Trophoblast cell (in vitro differentiated cells and primary cell): ENCODE data around the gene LGALSL.

ENCODE experiments used
- DNase-seq, 2 donors: peaks; one replicate each; pipeline ENCODE4 v3.0.0-alpha.2; 2016
- H2AFZ ChIP-seq: 2 replicates; pipeline ENCODE4 v1.6.1; 2013; ENCODE audit warnings: low read length, moderate library complexity, mild to moderate bottlenecking; ENCODE audit not compliant: insufficient read depth, poor library complexity
- H2AK5ac ChIP-seq: 2 replicates; pipeline ENCODE4 v1.6.1; 2013; ENCODE audit warnings: mild to moderate bottlenecking, low read length
- H2BK120ac ChIP-seq: 2 replicates; pipeline ENCODE4 v1.6.1; 2013; ENCODE audit warnings: low read length, mild to moderate bottlenecking, moderate library complexity; ENCODE audit not compliant: insufficient read depth, poor library complexity
- H2BK12ac ChIP-seq: 2 replicates; pipeline ENCODE4 v1.6.1; 2013; ENCODE audit warnings: mild to moderate bottlenecking, low read length, moderate library complexity
- H2BK5ac ChIP-seq: 2 replicates; pipeline ENCODE4 v1.6.1; 2013; ENCODE audit warnings: low read length, low read depth, moderate library complexity, mild to moderate bottlenecking; ENCODE audit not compliant: poor library complexity
- H3K14ac ChIP-seq: 2 replicates; pipeline ENCODE4 v1.6.1; 2013; ENCODE audit warnings: mild to moderate bottlenecking, low read length
- H3K18ac ChIP-seq: 2 replicates; pipeline ENCODE4 v1.6.1; 2013; ENCODE audit warnings: mild to moderate bottlenecking, low read length
- H3K23ac ChIP-seq: 2 replicates; pipeline ENCODE4 v1.6.1; 2013; ENCODE audit warnings: low read length
- H3K27ac ChIP-seq: 2 replicates; pipeline ENCODE4 v1.5.1; 2013; ENCODE audit warnings: low read depth, mild to moderate bottlenecking, inconsistent platforms, low read length, moderate library complexity
- H3K27me3 ChIP-seq: 2 replicates; pipeline ENCODE4 v1.6.1; 2013; ENCODE audit warnings: inconsistent platforms, mild to moderate bottlenecking, low read length, moderate library complexity; ENCODE audit not compliant: insufficient read depth
- H3K36me3 ChIP-seq, 2 experiments: 1 replicate in 1 of 2; 2 replicates in 1 of 2; pipeline ENCODE4 v1.6.1; 2013; ENCODE audit warnings: low read length in 2 of 2, mild to moderate bottlenecking in 2 of 2, moderate library complexity in 1 of 2; ENCODE audit not compliant: insufficient read depth in 2 of 2, control insufficient read depth in 1 of 2
- H3K4ac ChIP-seq: 2 replicates; pipeline ENCODE4 v1.6.1; 2013; ENCODE audit warnings: low read depth, mild to moderate bottlenecking, low read length, moderate library complexity
- H3K4me1 ChIP-seq, 2 experiments: 1 replicate in 1 of 2; 2 replicates in 1 of 2; pipeline ENCODE4 v1.6.1; 2013; ENCODE audit warnings: low read length in 2 of 2, mild to moderate bottlenecking in 2 of 2, moderate library complexity in 1 of 2; ENCODE audit not compliant: insufficient read depth in 2 of 2, control insufficient read depth in 1 of 2
- H3K4me2 ChIP-seq: 2 replicates; pipeline ENCODE4 v1.6.1; 2013; ENCODE audit warnings: inconsistent platforms, mild to moderate bottlenecking, low read length, moderate library complexity
- H3K4me3 ChIP-seq: 2 replicates; pipeline ENCODE4 v1.5.1; 2013; ENCODE audit warnings: mild to moderate bottlenecking, low read depth, low read length, inconsistent platforms
- H3K79me1 ChIP-seq: one replicate; pipeline ENCODE4 v1.6.1; 2013; ENCODE audit warnings: low read length
- H3K79me2 ChIP-seq: 2 replicates; pipeline ENCODE4 v1.6.1; 2013; ENCODE audit warnings: low read length, mild to moderate bottlenecking; ENCODE audit not compliant: control insufficient read depth, insufficient read depth, poor library complexity
- H3K9ac ChIP-seq: 2 replicates; pipeline ENCODE4 v1.6.1; 2013; ENCODE audit warnings: mild to moderate bottlenecking, low read length
- H3K9me3 ChIP-seq: 2 replicates; pipeline ENCODE4 v1.6.1; 2013; ENCODE audit warnings: low read depth, mild to moderate bottlenecking, control low read depth, inconsistent platforms, low read length; ENCODE audit not compliant: insufficient read depth
- H4K12ac ChIP-seq: 2 replicates; pipeline ENCODE4 v1.6.1; 2013; ENCODE audit warnings: low read depth, mild to moderate bottlenecking, low read length, moderate library complexity
- H4K8ac ChIP-seq: 2 replicates; pipeline ENCODE4 v1.6.1; 2013; ENCODE audit warnings: low read depth, mild to moderate bottlenecking, low read length, moderate library complexity
- H4K91ac ChIP-seq: one replicate; pipeline ENCODE4 v1.6.1; 2013; ENCODE audit warnings: low read depth, mild to moderate bottlenecking, low read length, moderate library complexity
- WGBS: extraction: QIAGEN DNeasy Blood & Tissue Kit; methylation state at CpG from one replicate; pipeline ENCODE4 v1.1.7; 2013; ENCODE audit warnings: missing lambda C conversion rate; ENCODE audit not compliant: insufficient read length, insufficient coverage; ENCODE audit errors: extremely low coverage; 5-methylcytosine and 5-hydroxymethylcytosine counted together

The LGALSL gene

GRCh38 chr2:64489081-64489751 lies 35.3 kb downstream of the LGALSL start:
- Histone ChIP-seq H3K4me1 (no peaks in the 10 kb centered on the region), H4K12ac (no peak overlapping the region), H3K4me3 (no peak overlapping the region), H3K9me3 (no peaks in the 10 kb centered on the region), H3K14ac (no peak overlapping the region), H3K4me2 (no peak overlapping the region), H2BK12ac (no peak overlapping the region), H2BK5ac (no peak overlapping the region), H2BK120ac (no peak overlapping the region), H2AK5ac (no peak overlapping the region), H4K91ac (no peak overlapping the region), H3K9ac (no peak overlapping the region), H3K4ac (no peak overlapping the region), H3K79me1 (no peaks in the 10 kb centered on the region), H3K23ac (no peak overlapping the region), H2AFZ (no peak overlapping the region), H3K36me3 (no peaks in the 10 kb centered on the region), H4K8ac (no peak overlapping the region), H3K27me3 (no peaks in the 10 kb centered on the region), H3K27ac (no peak overlapping the region), H3K79me2 (no peaks in the 10 kb centered on the region), H3K18ac (no peak overlapping the region)
- WGBS: no CpG with 5 or more reads among the region's 5 CpGs
- no peak for DNase-seq

GRCh38 chr2:64491426-64491825 lies 37.5 kb downstream of the LGALSL start:
- Histone ChIP-seq H3K27me3 (no peaks in the 10 kb centered on the region), H3K4ac (no peak overlapping the region), H3K79me1 (no peaks in the 10 kb centered on the region), H3K9ac (no peak overlapping the region), H3K27ac (no peak overlapping the region), H4K8ac (no peak overlapping the region), H2AFZ (no peak overlapping the region), H3K4me3 (no peak overlapping the region), H3K79me2 (no peaks in the 10 kb centered on the region), H3K9me3 (no peaks in the 10 kb centered on the region), H3K23ac (no peak overlapping the region), H2BK5ac (no peak overlapping the region), H3K4me2 (no peak overlapping the region), H3K4me1 (no peaks in the 10 kb centered on the region), H4K12ac (no peak overlapping the region), H3K14ac (no peak overlapping the region), H3K36me3 (no peaks in the 10 kb centered on the region), H2BK120ac (no peak overlapping the region), H2BK12ac (no peak overlapping the region), H2AK5ac (no peak overlapping the region), H3K18ac (no peak overlapping the region), H4K91ac (no peak overlapping the region)
- peak; percentile 53 to 87 for DNase-seq
- no CpG with 5 or more reads among the region's 4 CpGs for WGBS

DNA sequence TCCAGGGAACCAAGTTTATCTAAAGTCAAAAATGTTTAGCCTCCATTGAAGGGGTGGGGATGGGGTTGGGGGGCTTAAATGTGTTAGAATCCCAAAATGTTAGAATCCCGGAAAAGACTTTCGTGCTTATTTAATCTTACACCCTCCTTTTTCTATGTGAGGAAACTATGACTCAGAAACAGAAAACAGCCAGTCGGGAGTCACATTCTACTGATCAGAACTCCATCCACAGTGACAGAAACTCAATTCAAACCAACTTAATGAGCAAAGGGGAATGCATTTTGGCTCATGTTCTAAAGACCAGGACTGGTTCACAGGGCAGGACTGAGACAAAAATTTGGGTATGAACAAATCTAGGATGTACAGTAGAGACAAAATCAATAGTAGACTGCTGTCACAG lies 38.3 kb downstream of the LGALSL start:
- H2BK120ac ChIP-seq: no peak overlapping the region
- no peak overlapping the region for H3K23ac ChIP-seq
- no peaks in the 10 kb centered on the region for H3K79me1 ChIP-seq
- no peak overlapping the region for H2AFZ ChIP-seq
- no peaks in the 10 kb centered on the region for H3K36me3 ChIP-seq
- H3K18ac ChIP-seq: no peak overlapping the region
- H3K9ac ChIP-seq: no peak overlapping the region
- no peaks in the 10 kb centered on the region for H3K4me1 ChIP-seq
- H3K79me2 ChIP-seq: no peaks in the 10 kb centered on the region
- no peak overlapping the region for H4K91ac ChIP-seq
- DNase-seq: no peak
- H3K4me3 ChIP-seq: no peak overlapping the region
- no peak overlapping the region for H3K14ac ChIP-seq
- no peak overlapping the region for H3K4me2 ChIP-seq
- no peak overlapping the region for H3K4ac ChIP-seq
- WGBS: no CpG with 5 or more reads among the region's 3 CpGs
- no peak overlapping the region for H4K12ac ChIP-seq
- H2AK5ac ChIP-seq: no peak overlapping the region
- no peak overlapping the region for H3K27ac ChIP-seq
- H3K27me3 ChIP-seq: no peaks in the 10 kb centered on the region
- H2BK5ac ChIP-seq: no peak overlapping the region
- H4K8ac ChIP-seq: no peak overlapping the region
- H2BK12ac ChIP-seq: no peak overlapping the region
- no peaks in the 10 kb centered on the region for H3K9me3 ChIP-seq

- Histone ChIP-seq H3K4ac (no peak overlapping the region), H3K14ac (no peak overlapping the region), H2AK5ac (no peak overlapping the region), H2AFZ (no peak overlapping the region), H2BK12ac (no peak overlapping the region), H2BK120ac (no peak overlapping the region), H3K4me2 (no peak overlapping the region), H2BK5ac (no peak overlapping the region), H3K79me2 (no peaks in the 10 kb centered on the region), H4K12ac (no peak overlapping the region), H3K36me3 (no peaks in the 10 kb centered on the region), H3K23ac (no peak overlapping the region), H3K4me3 (no peak overlapping the region), H3K79me1 (no peaks in the 10 kb centered on the region), H3K9ac (no peak overlapping the region), H4K91ac (no peak overlapping the region), H3K18ac (no peak overlapping the region), H3K27me3 (no peaks in the 10 kb centered on the region), H3K9me3 (no peaks in the 10 kb centered on the region), H4K8ac (no peak overlapping the region), H3K4me1 (no peaks in the 10 kb centered on the region), H3K27ac (no peak overlapping the region)
- no CpG with 5 or more reads among the region's 3 CpGs for WGBS
- DNase-seq: no peak
Observed at GRCh38 chr2:64492821-64493220, 38.9 kb downstream of the LGALSL start.
